GM12878 (cell line): ENCODE data around the gene ATP6V1F. TPM values are rescaled to one million over a fixed set of nuclear protein-coding genes. Genes with fewer than 3 reads are reported as not detected.

Experiments
- ATAC-seq: fragments of 200-7000 bp; cut with Tn5 transposase; 3 replicates; pipeline ENCODE4 v1.9.1; 2020; ENCODE audit warnings: mild to moderate bottlenecking, moderate library complexity
- BruUV-seq: library from RNA; stranded (reverse); fragments of 400-500 nt; replicated peaks from 2 replicates; lab custom pipeline; 2021; lab: Mats Ljungman, UMichigan
- CTCF ChIA-PET: fragments of 300-600 bp; sonication (Branson Sonifier 250); formaldehyde crosslinking; extraction: SDS; loops from one replicate; lab custom pipeline; 2021; ENCODE audit warnings: inconsistent platforms; lab: Yijun Ruan, JAX
- POLR2A ChIA-PET: fragments of 350-600 bp; formaldehyde crosslinking; extraction: SDS; loops from one replicate; lab custom pipeline; 2021; ENCODE audit warnings: inconsistent platforms; lab: Charles Lee
- RAD21 ChIA-PET: fragments of 300-600 bp; sonication (Branson Sonifier 250); formaldehyde crosslinking; loops from one replicate; lab custom pipeline; 2023; ENCODE audit warnings: antibody characterized with exemption; ENCODE audit not compliant: unreplicated experiment; lab: Charles Lee
- SMC1A ChIA-PET: fragments of 300-600 bp; sonication (Branson Sonifier 250); formaldehyde crosslinking; loops from one replicate; lab custom pipeline; 2023; ENCODE audit not compliant: unreplicated experiment, uncharacterized antibody; lab: Charles Lee
- DNase-seq: peaks from one replicate; pipeline ENCODE4 v3.0.0-alpha.2; 2011; ENCODE audit warnings: low read depth, low spot score
- FAIRE-seq: peaks from 3 replicates; lab custom pipeline; 2011; peaks lifted over from hg19 to GRCh38; lab: Jason Lieb, UNC
- H2AFZ ChIP-seq: 2 replicates; pipeline ENCODE4 v1.6.0; 2011; ENCODE audit warnings: low read depth, low read length, control low read depth; ENCODE audit not compliant: control insufficient read depth
- H3K27ac ChIP-seq: 2 replicates; pipeline ENCODE4 v1.5.1; 2011; ENCODE audit warnings: control low read depth; ENCODE audit not compliant: control insufficient read depth, insufficient read depth
- H3K27me3 ChIP-seq, 2 experiments: replicated peaks in 1 of 2; 2 replicates each; pipeline versions ENCODE4 v1.6.0 to v1.6.1; 2011; ENCODE audit warnings: low read length in 1 of 2; ENCODE audit not compliant: control insufficient read depth in 2 of 2, insufficient read depth in 2 of 2
- H3K36me3 ChIP-seq, 2 experiments: 2 replicates each; pipeline ENCODE4 v1.5.1; 2011; ENCODE audit warnings: low read length in 1 of 2; ENCODE audit not compliant: control insufficient read depth in 2 of 2, insufficient read depth in 2 of 2
- H3K4me1 ChIP-seq: 2 replicates; pipeline ENCODE4 v1.6.1; 2011; ENCODE audit warnings: mild to moderate bottlenecking, low read length, moderate library complexity, mixed read lengths; ENCODE audit not compliant: control insufficient read depth, insufficient read depth
- H3K4me2 ChIP-seq: 2 replicates; pipeline ENCODE4 v1.6.0; 2011; ENCODE audit warnings: control low read depth; ENCODE audit not compliant: control insufficient read depth, insufficient read depth
- H3K4me3 ChIP-seq: fragments of 200-600 bp; sonication (generic); 2 replicates; pipeline ENCODE4 v1.5.1; 2016
- H3K79me2 ChIP-seq: 2 replicates; pipeline ENCODE4 v1.6.0; 2011; ENCODE audit warnings: low read length; ENCODE audit not compliant: control insufficient read depth, insufficient read depth
- H3K9ac ChIP-seq: 2 replicates; pipeline ENCODE4 v1.8.0; 2011; ENCODE audit warnings: low read length, control low read depth, mixed read lengths; ENCODE audit not compliant: control insufficient read depth, insufficient read depth
- H3K9me3 ChIP-seq: replicated peaks from 3 replicates; pipeline ENCODE4 v1.5.1; 2011; ENCODE audit warnings: mild to moderate bottlenecking, low read length; ENCODE audit not compliant: control insufficient read depth, insufficient read depth
- H4K20me1 ChIP-seq: 2 replicates; pipeline ENCODE4 v1.6.0; 2011; ENCODE audit not compliant: control insufficient read depth, insufficient read depth
- HDAC2 ChIP-seq: fragments of 200-600 bp; sonication (generic); IDR thresholded peaks from 2 replicates; pipeline ENCODE4 v1.6.1; 2017
- HDAC6 ChIP-seq: fragments of 200-600 bp; sonication (generic); IDR thresholded peaks from one replicate; pipeline ENCODE4 v1.8.0; 2017; ENCODE audit warnings: antibody characterized with exemption; ENCODE audit not compliant: unreplicated experiment
- NR2C2 ChIP-seq: IDR thresholded peaks from 2 replicates; pipeline ENCODE4 v1.6.1; 2011; ENCODE audit warnings: borderline replicate concordance, low read depth; ENCODE audit not compliant: control insufficient read depth, insufficient read length
- RELA ChIP-seq: fragments of 450-650 bp; IDR thresholded peaks from 2 replicates; pipeline ENCODE4 v1.8.0; 2014; ENCODE audit warnings: borderline replicate concordance; ENCODE audit not compliant: partially characterized antibody
- WGBS: methylation state at CpG from one replicate; pipeline ENCODE4 v1.1.6; 2016; ENCODE audit warnings: low lambda C conversion rate; ENCODE audit not compliant: insufficient replicate concordance, insufficient coverage; ENCODE audit errors: missing lambda C conversion rate; 5-methylcytosine and 5-hydroxymethylcytosine counted together
- in situ Hi-C: fragments of 300-500 bp; cut with MboI; formaldehyde crosslinking; loops from 9 replicates; pipeline ENCODE4 v1.14.3; 2018; ENCODE audit warnings: mixed read lengths
- intact Hi-C: fragments of 100-400 bp; cut with micrococcal nuclease; formaldehyde crosslinking; loops from one replicate; pipeline ENCODE4 v1.14.2; 2022; ENCODE audit not compliant: unreplicated experiment
- polyA plus RNA-seq, 11 experiments: library from polyadenylated mRNA; depleted of rRNA in 4 of 11; unstranded in 6 of 11; stranded (reverse) in 5 of 11; fragments of >200 nt; fragmentation: Nextera tagmentation in 4 of 11; fragmentation: Illumina TruSeq in 1 of 11; extraction: Ambion mirVana in 4 of 11; extraction: Trizol in 1 of 11; gene quantifications; 1 replicate in 1 of 11; 2 replicates in 10 of 11; pipeline versions ENCODE4 v1.2.1 to v1.2.3, GENCODE V29; 2011 to 2016; ENCODE audit warnings: inconsistent platforms in 2 of 11, missing spikeins in 2 of 11, low read depth in 1 of 11
- total RNA-seq, 4 experiments: library from RNA; depleted of rRNA in 3 of 4; stranded (reverse); fragments of >200 nt in 3 of 4; fragmentation: Illumina TruSeq in 1 of 4; extraction: Trizol in 1 of 4; gene quantifications; 2 replicates each; pipeline versions ENCODE4 v1.2.1 to v1.2.3, GENCODE V29; 2013 to 2021

ATP6V1F gene
- total and polyA plus RNA-seq, 10 of the 15 experiments (the other 5 are each of a cell fraction or from before 2014, with no cell fraction given) = 111 to 343 (median 203) TPM

DNA sequence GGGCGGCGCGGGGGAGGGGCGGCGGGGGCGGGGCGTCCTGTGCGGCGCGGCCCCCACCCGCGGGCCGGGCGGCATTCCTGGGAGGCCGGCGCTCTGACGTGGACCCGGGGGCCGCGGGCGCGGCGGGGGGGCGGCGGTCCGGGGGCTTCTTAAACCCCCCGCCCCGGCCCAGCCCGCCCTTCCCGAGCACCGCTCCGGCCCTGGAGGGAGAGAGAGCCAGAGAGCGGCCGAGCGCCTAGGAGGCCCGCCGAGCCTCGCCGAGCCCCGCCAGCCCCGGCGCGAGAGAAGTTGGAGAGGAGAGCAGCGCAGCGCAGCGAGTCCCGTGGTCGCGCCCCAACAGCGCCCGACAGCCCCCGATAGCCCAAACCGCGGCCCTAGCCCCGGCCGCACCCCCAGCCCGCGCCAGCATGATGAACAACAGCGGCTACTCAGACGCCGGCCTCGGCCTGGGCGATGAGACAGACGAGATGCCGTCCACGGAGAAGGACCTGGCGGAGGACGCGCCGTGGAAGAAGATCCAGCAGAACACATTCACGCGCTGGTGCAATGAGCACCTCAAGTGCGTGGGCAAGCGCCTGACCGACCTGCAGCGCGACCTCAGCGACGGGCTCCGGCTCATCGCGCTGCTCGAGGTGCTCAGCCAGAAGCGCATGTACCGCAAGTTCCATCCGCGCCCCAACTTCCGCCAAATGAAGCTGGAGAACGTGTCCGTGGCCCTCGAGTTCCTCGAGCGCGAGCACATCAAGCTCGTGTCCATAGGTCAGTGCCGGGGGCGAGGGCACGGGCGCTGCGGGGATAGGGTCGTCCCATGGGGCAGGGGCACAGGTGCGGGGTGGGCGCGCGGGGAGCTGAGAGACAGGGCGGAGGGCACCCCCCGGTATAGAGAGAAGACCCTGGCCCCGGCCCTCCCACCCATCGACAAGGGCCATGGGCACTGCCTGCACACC lies 32.2 kb upstream of the ATP6V1F start, which contains the start of gene FLNC:
Gene FLNC, plus strand, starts transcription at position 176 of the 947 bp plus-strand sequence. Its CDS starts 232 bp downstream, at position 408.
- TF ChIP-seq HDAC2 = 0 out of 2 replicates have a peak, but pooled peaks have one; percentile 49
- peak; percentile 81 for TF ChIP-seq HDAC6
- TF ChIP-seq RELA = no peak
- TF ChIP-seq NR2C2 = no peak
- TF ChIP-seq, all 136 proteins: peak for 2
- H4K20me1 ChIP-seq = no peaks in the 10 kb centered on the region
- H3K36me3 ChIP-seq = no peaks in the 10 kb centered on the region
- H2AFZ ChIP-seq = no peak within 1 kb of the TSS
- H3K27ac ChIP-seq = no peak within 1 kb of the TSS
- DNase-seq (no peak), FAIRE-seq (no peak), ATAC-seq (no peak)
- peak within 1 kb of the TSS; percentile 44 for H3K4me2 ChIP-seq
- WGBS = 16% methylated on average over 68 of the region's 109 CpGs
- H3K9ac ChIP-seq = no peak within 1 kb of the TSS
- CTCF ChIA-PET = interaction anchor here (0.7 kb wide), 2 partner anchors 90 to 445 kb away, joined by 3 read pairs; no protein-coding TSS in a partner anchor
- in situ Hi-C loops (no loop called here), intact Hi-C loops (no loop called here)
- H3K4me1 ChIP-seq = peaks cover 8% of the 10 kb centered on the region
- H3K79me2 ChIP-seq = no peaks in the 10 kb centered on the region
- no TSS peak for BruUV-seq
- SMC1A ChIA-PET = no interaction called here
- peaks cover 15% of the 10 kb centered on the region in 2 experiments for H3K27me3 ChIP-seq
- RAD21 ChIA-PET = no interaction called here
- POLR2A ChIA-PET = no interaction called here
- no peaks in the 10 kb centered on the region for H3K9me3 ChIP-seq
- no peak within 1 kb of the TSS for H3K4me3 ChIP-seq
